GM23338 (cell line): ENCODE data around the gene NDC1.

Experiments used
- EZH2 ChIP-seq: fragments of 200-600 bp; sonication (generic); IDR thresholded peaks from one replicate; pipeline ENCODE4 v1.8.0; 2017; ENCODE audit warnings: antibody characterized with exemption, mild to moderate bottlenecking, low read depth; ENCODE audit not compliant: unreplicated experiment
- EZH2phosphoT487 ChIP-seq: fragments of 200-600 bp; sonication (generic); IDR thresholded peaks from one replicate; pipeline ENCODE4 v1.8.1; 2018; ENCODE audit warnings: antibody characterized with exemption; ENCODE audit not compliant: unreplicated experiment
- JUNB ChIP-seq: IDR thresholded peaks from one replicate; pipeline ENCODE4 v1.6.1; 2016; ENCODE audit warnings: antibody characterized with exemption; ENCODE audit not compliant: unreplicated experiment
- POLR2AphosphoS5 ChIP-seq: IDR thresholded peaks from 2 replicates; pipeline ENCODE4 v1.6.1; 2016; ENCODE audit warnings: antibody characterized with exemption, low read depth
- STAT1 ChIP-seq: IDR thresholded peaks from one replicate; pipeline ENCODE4 v1.6.1; 2016; ENCODE audit warnings: antibody characterized with exemption; ENCODE audit not compliant: unreplicated experiment
- ZNF114 ChIP-seq: fragments of 250-450 bp; sonication (Bioruptor Pico); IDR thresholded peaks from 2 replicates; pipeline ENCODE4 v1.5.0; 2020; ENCODE audit warnings: mild to moderate bottlenecking, moderate library complexity
- TF ChIP-seq, protein P1 (sequence below), 2 experiments: fragments of 200-600 bp in 1 of 2; sonication (generic) in 1 of 2; conservative IDR thresholded peaks; 2 replicates each; pipeline versions ENCODE4 v1.5.1 to v1.6.1; 2016 to 2017; ENCODE audit warnings: antibody characterized with exemption in 2 of 2, low read depth in 2 of 2, mild to moderate bottlenecking in 2 of 2, moderate library complexity in 1 of 2

DNA sequence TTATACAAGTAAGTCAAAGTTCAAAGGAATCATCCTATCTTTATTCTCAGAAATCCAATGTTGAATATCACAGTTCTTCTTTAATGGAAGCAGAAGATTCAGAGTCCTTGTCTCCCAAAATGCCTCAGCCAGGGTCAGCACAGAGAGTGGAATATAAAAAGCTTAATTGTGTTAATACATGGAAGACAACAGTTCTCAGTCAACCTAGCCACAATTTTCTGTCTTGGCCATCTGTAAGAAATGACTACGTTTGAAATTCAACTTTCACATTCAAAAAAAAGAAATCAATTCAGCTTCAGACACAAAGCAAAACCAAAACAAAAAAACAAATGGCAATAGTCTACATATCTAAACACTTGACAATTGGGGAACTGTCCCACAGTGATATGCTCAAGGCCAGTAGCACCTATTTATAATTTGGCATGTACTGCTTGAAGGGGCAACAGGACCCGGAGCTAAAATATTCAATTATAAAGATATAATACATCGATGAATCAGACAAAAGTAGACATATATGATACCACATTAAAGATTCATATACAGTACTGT lies 71.8 kb downstream of the NDC1 start:
- TF ChIP-seq POLR2AphosphoS5 = no peak
- TF ChIP-seq, protein P1, sequence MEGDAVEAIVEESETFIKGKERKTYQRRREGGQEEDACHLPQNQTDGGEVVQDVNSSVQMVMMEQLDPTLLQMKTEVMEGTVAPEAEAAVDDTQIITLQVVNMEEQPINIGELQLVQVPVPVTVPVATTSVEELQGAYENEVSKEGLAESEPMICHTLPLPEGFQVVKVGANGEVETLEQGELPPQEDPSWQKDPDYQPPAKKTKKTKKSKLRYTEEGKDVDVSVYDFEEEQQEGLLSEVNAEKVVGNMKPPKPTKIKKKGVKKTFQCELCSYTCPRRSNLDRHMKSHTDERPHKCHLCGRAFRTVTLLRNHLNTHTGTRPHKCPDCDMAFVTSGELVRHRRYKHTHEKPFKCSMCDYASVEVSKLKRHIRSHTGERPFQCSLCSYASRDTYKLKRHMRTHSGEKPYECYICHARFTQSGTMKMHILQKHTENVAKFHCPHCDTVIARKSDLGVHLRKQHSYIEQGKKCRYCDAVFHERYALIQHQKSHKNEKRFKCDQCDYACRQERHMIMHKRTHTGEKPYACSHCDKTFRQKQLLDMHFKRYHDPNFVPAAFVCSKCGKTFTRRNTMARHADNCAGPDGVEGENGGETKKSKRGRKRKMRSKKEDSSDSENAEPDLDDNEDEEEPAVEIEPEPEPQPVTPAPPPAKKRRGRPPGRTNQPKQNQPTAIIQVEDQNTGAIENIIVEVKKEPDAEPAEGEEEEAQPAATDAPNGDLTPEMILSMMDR (conservative IDR thresholded peaks at IDR 0.05; ENCODE audit: low read depth in 2 of 2) = no peak
- no peak for TF ChIP-seq EZH2phosphoT487
- TF ChIP-seq EZH2 = no peak
- TF ChIP-seq JUNB = no peak
- TF ChIP-seq ZNF114 (CRISPR knock-in tag) = no peak
- TF ChIP-seq STAT1 = no peak
